ENCODE measurements around the gene HSD17B3. TPM values are rescaled to one million over a fixed set of nuclear protein-coding genes. Genes with fewer than 3 reads are reported as not detected.
"Not testable (repeated sequence)": the region's sequence is repeated elsewhere in the genome, so short reads cannot be mapped to it uniquely, and the experiment has no call there.

Gene HSD17B3
- total RNA-seq, 1 donor from 2014 or later = not detected

GRCh38 chr9:96306958-96307357, 5.0 kb upstream of the HSD17B3 start:
- DNase-seq (ENCODE audit: low read depth in 2 of 2) = not testable (repeated sequence)

GRCh38 chr9:96305171-96305570, 3.2 kb upstream of the HSD17B3 start:
- DNase-seq (ENCODE audit: low read depth in 2 of 2) = no peak

GRCh38 chr9:96304230-96304629, 2.3 kb upstream of the HSD17B3 start:
- no peak for DNase-seq (ENCODE audit: low read depth in 2 of 2)

DNA sequence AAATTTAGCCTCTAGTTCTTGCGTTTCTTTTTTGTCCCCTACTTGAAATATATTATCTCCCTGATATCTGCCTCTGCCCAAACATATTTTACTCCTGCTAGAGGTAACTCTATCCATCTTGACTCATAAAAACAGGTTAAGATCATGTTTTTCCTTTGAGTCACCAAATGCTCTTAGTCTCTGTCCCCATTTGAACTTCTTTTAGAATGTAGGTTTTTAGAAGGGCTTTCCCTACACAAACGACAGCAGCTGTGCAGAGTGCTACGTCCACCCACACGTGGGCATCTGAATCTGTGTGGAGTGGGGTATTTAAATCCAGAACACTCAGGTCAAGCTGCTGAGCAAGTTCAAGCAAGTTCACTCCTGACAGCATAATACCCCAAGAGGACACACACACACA, 2.2 kb downstream of the HSD17B3 start:
- no peak for DNase-seq (ENCODE audit: low read depth in 2 of 2)

DNA sequence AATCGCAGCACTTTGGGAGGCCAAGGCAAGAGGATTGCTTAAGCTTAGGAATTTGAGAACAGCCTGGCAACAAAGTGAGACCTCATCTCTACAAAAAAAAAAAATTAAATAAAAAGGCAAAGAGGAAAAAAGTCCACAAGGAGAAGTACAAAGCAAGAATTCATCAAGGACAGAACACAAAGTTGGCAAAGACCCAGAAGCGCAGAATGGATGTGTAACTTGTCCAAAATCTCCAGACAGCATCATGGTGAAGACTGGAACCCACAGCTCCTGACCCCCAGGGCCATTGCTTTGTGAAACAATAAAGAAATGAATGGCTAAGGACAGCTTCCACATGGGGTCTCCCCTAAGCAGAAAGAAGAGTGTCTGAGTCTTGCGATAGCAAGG, 7.8 kb downstream of the HSD17B3 start:
- no peak for DNase-seq (ENCODE audit: low read depth in 2 of 2)

DNA sequence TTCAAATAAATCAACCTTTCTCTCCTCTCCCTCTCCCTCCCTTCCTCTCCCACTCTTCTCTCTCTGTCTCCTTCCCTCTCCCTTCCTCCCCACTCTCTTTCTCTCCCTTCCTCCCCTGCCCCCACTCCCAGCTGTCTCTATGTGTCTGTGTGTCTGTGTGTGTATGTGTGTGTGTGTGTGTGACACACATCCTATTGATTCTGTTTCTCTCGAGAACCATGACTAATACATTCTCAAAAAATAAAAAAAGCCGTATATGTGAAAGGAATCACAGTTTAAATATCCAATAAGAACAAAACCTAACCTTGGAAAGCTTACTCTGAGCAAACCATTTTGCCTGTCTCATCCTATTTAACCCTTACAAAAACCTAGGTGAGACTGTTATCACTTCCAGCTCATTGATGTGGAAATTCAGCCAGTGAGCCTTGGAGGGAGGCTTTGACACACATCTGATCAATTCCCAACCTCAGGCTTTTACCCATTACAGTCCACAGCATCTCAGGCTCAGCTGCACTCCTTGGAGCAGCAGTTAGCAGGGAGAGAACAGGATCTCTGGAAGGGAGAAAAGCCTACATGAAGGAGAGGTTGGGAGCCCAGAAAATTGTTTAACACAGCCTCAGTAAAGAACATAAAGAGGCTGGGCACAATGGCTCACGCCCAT, 8.3 kb downstream of the HSD17B3 start:
- DNase-seq (ENCODE audit: low read depth in 2 of 2) = peak in 1 of 2 donors; percentile 31

DNA sequence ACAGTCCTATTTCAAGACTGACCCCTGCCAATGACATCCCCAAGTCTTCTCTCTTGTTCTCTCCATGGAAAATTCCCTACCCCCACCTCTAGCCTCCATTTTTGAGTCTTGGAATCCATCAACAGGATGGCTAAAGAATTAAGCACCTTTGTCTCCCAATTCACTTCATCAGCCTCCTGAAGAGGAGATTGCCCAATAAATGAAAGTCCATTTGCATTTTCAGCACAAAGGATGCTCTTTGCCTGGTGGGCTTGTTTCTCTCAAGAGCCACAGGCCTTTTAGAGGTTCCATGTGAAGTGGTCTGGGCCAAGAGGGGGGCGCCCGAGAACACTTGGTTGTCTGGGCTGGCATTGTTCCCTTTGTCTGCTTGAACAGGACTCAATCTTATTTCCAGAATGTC, 12.6 kb downstream of the HSD17B3 start:
- DNase-seq (ENCODE audit: low read depth in 2 of 2) = no peak

GRCh38 chr9:96281641-96282040, 20.3 kb downstream of the HSD17B3 start:
- DNase-seq (ENCODE audit: low read depth in 2 of 2) = no peak

DNA sequence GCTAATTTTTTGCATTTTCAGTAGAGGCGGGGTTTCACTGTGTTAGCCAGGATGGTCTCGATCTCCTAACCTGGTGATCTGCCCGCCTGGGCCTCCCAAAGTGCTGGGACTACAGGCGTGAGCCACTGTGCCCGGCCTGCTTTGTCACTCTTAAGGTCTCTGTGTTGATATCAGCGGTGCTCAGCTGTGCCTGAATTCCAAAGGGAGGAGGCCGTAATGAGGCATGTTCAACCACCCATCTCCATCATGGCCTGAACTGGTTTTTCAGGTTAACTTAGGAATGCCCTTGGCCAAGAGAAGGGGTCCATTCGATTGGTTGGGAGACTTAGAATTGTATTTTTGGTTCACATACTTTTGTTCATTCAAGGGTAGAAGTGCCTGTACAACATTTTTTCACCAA, 22.0 kb downstream of the HSD17B3 start:
- no peak for DNase-seq (ENCODE audit: low read depth in 2 of 2)

DNA sequence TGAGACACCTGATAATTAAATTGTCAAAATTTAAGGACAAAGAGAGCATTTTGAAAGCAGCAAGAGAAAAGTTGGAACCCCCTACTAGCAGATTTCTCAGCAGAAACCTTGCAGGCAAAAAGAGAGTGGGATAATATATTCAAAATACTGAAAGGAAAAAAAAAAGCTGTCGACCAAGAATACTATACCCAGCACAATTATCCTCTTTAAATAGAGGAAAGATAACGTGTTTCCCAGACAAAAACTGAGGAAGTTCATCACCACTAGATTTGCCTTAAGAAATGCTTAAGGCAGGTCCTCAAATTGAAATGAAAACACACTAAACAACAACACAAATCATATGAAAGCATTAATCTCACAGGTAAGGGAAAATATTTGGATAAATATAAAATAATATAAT, 27.0 kb downstream of the HSD17B3 start:
- DNase-seq (ENCODE audit: low read depth in 2 of 2) = no peak

DNA sequence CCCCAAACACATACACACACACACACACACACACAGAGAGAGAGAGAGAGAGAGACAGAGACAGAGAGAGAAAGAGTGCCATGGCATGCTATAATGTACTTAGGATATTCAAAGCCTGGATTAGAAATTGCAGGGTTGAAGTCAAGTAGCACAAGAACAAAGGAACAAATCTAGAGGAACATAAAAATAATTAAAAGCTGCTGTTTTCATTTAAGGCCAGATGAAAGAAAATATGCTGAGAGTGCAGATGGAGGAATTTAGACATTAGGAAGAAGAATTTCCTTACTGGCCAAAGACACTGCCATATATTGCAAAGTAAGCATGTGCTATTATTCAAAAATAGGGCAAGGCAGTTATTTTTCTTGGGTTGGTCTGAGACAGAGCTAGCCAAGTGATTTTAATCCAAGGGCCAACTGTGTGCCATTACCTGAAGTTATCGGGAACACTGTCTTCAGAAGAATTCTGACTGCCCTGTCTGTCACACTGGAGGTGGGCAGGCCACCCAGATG, 31.7 kb downstream of the HSD17B3 start:
- no peak for DNase-seq (ENCODE audit: low read depth in 2 of 2)

GRCh38 chr9:96258967-96259366, 43.0 kb downstream of the HSD17B3 start:
- no peak for DNase-seq (ENCODE audit: low read depth in 2 of 2)

- DNase-seq (ENCODE audit: low read depth in 2 of 2) = peak; percentile 73 to 81
These were observed 45.2 kb downstream of the HSD17B3 start for GRCh38 chr9:96256800-96257199.

DNA sequence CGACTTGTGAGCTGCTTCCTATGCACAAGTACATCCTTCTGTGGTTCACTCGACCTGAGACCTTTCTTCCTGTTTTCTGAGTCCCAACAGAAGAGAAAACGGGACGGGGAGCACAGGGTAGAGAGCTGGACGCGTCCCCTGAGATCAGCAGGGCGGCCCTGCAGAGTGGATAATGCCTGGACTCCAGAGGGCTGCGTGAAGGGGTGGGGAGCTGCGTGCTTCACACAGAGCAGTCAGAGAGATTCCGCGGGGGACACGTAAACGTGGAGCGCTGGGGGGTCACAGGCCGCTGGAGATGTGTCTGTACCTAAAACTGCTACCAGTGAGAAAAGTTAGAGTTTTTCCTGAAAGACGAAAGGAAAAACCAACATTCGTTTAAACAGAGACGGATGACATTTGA, 46.3 kb downstream of the HSD17B3 start:
- no peak for DNase-seq (ENCODE audit: low read depth in 2 of 2)

GRCh38 chr9:96253059-96253696, 48.8 kb downstream of the HSD17B3 start:
- DNase-seq (ENCODE audit: low read depth in 2 of 2) = no peak

- no peak for DNase-seq (ENCODE audit: low read depth in 2 of 2)
These were observed 50.5 kb downstream of the HSD17B3 start for GRCh38 chr9:96251451-96251850.

- DNase-seq (ENCODE audit: low read depth in 2 of 2) = no peak
These were observed 52.2 kb downstream of the HSD17B3 start for GRCh38 chr9:96249746-96250145.

DNA sequence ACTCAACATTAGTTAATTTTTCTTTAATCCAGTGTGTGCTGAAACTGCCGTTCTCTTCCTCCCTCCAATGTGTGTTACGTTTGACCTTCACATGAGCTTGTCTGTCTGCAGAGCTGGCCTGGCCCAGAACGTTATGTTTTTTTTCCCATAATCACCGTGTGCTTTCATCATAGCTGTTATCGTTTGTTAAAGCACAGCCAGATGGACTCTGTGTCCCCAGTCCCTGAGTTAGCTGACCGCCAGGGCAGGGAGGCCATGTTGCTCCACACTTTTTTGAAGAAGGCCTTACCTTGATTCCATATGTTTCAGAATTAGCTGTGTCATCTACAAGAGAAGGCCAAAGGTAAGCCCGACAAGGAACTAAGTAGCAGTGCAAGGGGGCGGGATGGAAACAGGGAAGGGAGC, 55.7 kb downstream of the HSD17B3 start:
- DNase-seq (ENCODE audit: low read depth in 2 of 2) = no peak

GRCh38 chr9:96245399-96245798, 56.6 kb downstream of the HSD17B3 start:
- DNase-seq (ENCODE audit: low read depth in 2 of 2) = no peak

- no peak for DNase-seq (ENCODE audit: low read depth in 2 of 2)
These were observed 58.2 kb downstream of the HSD17B3 start for GRCh38 chr9:96243778-96244177.

GRCh38 chr9:96242811-96243210, 59.2 kb downstream of the HSD17B3 start:
- DNase-seq (ENCODE audit: low read depth in 2 of 2) = no peak

GRCh38 chr9:96241391-96241809, 60.6 kb downstream of the HSD17B3 start:
- DNase-seq (ENCODE audit: low read depth in 2 of 2) = no peak

- DNase-seq (ENCODE audit: low read depth in 2 of 2) = no peak
These were observed 65.0 kb downstream of the HSD17B3 start for GRCh38 chr9:96236854-96237550.

All from lung microvascular endothelial cell (primary cell).